ENCODE results near the gene NAP1L4.

NAP1L4 gene

GRCh38 chr11:3010521-3011275 is 18.6 kb upstream of the NAP1L4 start:
- Histone ChIP-seq H3K4me2 (ENCODE audit: low read length) (no peak overlapping the region), H3K4me1 (ENCODE audit: low read length) (peaks cover 3% of the 10 kb centered on the region; the same call in 1 of the 2 replicates), H3K36me3 (replicated peaks; ENCODE audit: low read depth, low read length) (peaks cover 23% of the 10 kb centered on the region)

GRCh38 chr11:3010004-3010403 is 17.9 kb upstream of the NAP1L4 start:
- no peak for TF ChIP-seq CTCF (IDR thresholded peaks at IDR 0.05; ENCODE audit: low read depth, low read length)
- TF ChIP-seq EZH2phosphoT487 (IDR thresholded peaks at IDR 0.05; ENCODE audit: low read depth): no peak
- Histone ChIP-seq H3K9ac (ENCODE audit: low read length) (no peak overlapping the region), H4K20me1 (ENCODE audit: insufficient read depth, low read length) (no peaks in the 10 kb centered on the region), H3K4me3 (ENCODE audit: low read length) (no peak overlapping the region), H3K27ac (ENCODE audit: low read length) (no peak overlapping the region), H3K4me1 (ENCODE audit: low read length) (peaks cover 3% of the 10 kb centered on the region; the same call in 1 of the 2 replicates), H2AFZ (ENCODE audit: low read depth, low read length) (no peak overlapping the region), H3K36me3 (replicated peaks; ENCODE audit: low read depth, low read length) (peaks cover 19% of the 10 kb centered on the region), H3K4me2 (ENCODE audit: low read length) (no peak overlapping the region), H3K27me3 (ENCODE audit: low read depth, low read length) (no peaks in the 10 kb centered on the region), H3K9me3 (ENCODE audit: insufficient read depth, low read length) (no peaks in the 10 kb centered on the region), H3K79me2 (ENCODE audit: low read length) (no peaks in the 10 kb centered on the region)

More at GRCh38 chr11:3010521-3011275, 18.6 kb upstream of the NAP1L4 start:
- Histone ChIP-seq H3K27me3 (ENCODE audit: low read depth, low read length) (no peaks in the 10 kb centered on the region), H3K79me2 (ENCODE audit: low read length) (no peaks in the 10 kb centered on the region), H3K9me3 (ENCODE audit: insufficient read depth, low read length) (no peaks in the 10 kb centered on the region), H2AFZ (ENCODE audit: low read depth, low read length) (no peak overlapping the region), H3K4me3 (ENCODE audit: low read length) (no peak overlapping the region), H3K27ac (ENCODE audit: low read length) (no peak overlapping the region), H3K9ac (ENCODE audit: low read length) (no peak overlapping the region), H4K20me1 (ENCODE audit: insufficient read depth, low read length) (no peaks in the 10 kb centered on the region)
- no peak for TF ChIP-seq CTCF (IDR thresholded peaks at IDR 0.05; ENCODE audit: low read depth, low read length)
- TF ChIP-seq EZH2phosphoT487 (IDR thresholded peaks at IDR 0.05; ENCODE audit: low read depth): no peak

- no peaks in the 10 kb centered on the region for H4K20me1 ChIP-seq (ENCODE audit: insufficient read depth, low read length)
- no peak overlapping the region for H3K27ac ChIP-seq (ENCODE audit: low read length)
- no peak overlapping the region for H2AFZ ChIP-seq (ENCODE audit: low read depth, low read length)
- H3K9ac ChIP-seq (ENCODE audit: low read length): no peak overlapping the region
- H3K4me2 ChIP-seq (ENCODE audit: low read length): no peak overlapping the region
- peaks cover 3% of the 10 kb centered on the region; the same call in 1 of the 2 replicates for H3K4me1 ChIP-seq (ENCODE audit: low read length)
- H3K9me3 ChIP-seq (ENCODE audit: insufficient read depth, low read length): no peaks in the 10 kb centered on the region
- H3K36me3 ChIP-seq (replicated peaks; ENCODE audit: low read depth, low read length): peaks cover 16% of the 10 kb centered on the region
- H3K27me3 ChIP-seq (ENCODE audit: low read depth, low read length): no peaks in the 10 kb centered on the region
- no peak overlapping the region for H3K4me3 ChIP-seq (ENCODE audit: low read length)
- H3K79me2 ChIP-seq (ENCODE audit: low read length): no peaks in the 10 kb centered on the region
- TF ChIP-seq EZH2phosphoT487 (IDR thresholded peaks at IDR 0.05; ENCODE audit: low read depth) (no peak), CTCF (IDR thresholded peaks at IDR 0.05; ENCODE audit: low read depth, low read length) (no peak)
These were observed 17.4 kb upstream of the NAP1L4 start for GRCh38 chr11:3009481-3009880.

GRCh38 chr11:3008746-3009336 is 16.7 kb upstream of the NAP1L4 start:
- H3K27ac ChIP-seq (ENCODE audit: low read length): no peak overlapping the region
- H4K20me1 ChIP-seq (ENCODE audit: insufficient read depth, low read length): no peaks in the 10 kb centered on the region

More at GRCh38 chr11:3008746-3009336, 16.7 kb upstream of the NAP1L4 start:
- Histone ChIP-seq H3K27me3 (ENCODE audit: low read depth, low read length) (no peaks in the 10 kb centered on the region), H3K79me2 (ENCODE audit: low read length) (no peaks in the 10 kb centered on the region), H3K4me1 (ENCODE audit: low read length) (no peaks in the 10 kb centered on the region; the same call in 1 of the 2 replicates), H3K9ac (ENCODE audit: low read length) (no peak overlapping the region), H3K4me3 (ENCODE audit: low read length) (no peak overlapping the region), H2AFZ (ENCODE audit: low read depth, low read length) (no peak overlapping the region), H3K9me3 (ENCODE audit: insufficient read depth, low read length) (no peaks in the 10 kb centered on the region), H3K36me3 (replicated peaks; ENCODE audit: low read depth, low read length) (peaks cover 19% of the 10 kb centered on the region), H3K4me2 (ENCODE audit: low read length) (no peak overlapping the region)
- TF ChIP-seq CTCF (IDR thresholded peaks at IDR 0.05; ENCODE audit: low read depth, low read length) (no peak), EZH2phosphoT487 (IDR thresholded peaks at IDR 0.05; ENCODE audit: low read depth) (no peak)

Data from OCI-LY3 (cell line).